ENCODE results near the gene ABCA4.
"Not testable (repeated sequence)": the region's sequence is repeated elsewhere in the genome, so short reads cannot be mapped to it uniquely, and the experiment has no call there.

ABCA4 gene

DNA sequence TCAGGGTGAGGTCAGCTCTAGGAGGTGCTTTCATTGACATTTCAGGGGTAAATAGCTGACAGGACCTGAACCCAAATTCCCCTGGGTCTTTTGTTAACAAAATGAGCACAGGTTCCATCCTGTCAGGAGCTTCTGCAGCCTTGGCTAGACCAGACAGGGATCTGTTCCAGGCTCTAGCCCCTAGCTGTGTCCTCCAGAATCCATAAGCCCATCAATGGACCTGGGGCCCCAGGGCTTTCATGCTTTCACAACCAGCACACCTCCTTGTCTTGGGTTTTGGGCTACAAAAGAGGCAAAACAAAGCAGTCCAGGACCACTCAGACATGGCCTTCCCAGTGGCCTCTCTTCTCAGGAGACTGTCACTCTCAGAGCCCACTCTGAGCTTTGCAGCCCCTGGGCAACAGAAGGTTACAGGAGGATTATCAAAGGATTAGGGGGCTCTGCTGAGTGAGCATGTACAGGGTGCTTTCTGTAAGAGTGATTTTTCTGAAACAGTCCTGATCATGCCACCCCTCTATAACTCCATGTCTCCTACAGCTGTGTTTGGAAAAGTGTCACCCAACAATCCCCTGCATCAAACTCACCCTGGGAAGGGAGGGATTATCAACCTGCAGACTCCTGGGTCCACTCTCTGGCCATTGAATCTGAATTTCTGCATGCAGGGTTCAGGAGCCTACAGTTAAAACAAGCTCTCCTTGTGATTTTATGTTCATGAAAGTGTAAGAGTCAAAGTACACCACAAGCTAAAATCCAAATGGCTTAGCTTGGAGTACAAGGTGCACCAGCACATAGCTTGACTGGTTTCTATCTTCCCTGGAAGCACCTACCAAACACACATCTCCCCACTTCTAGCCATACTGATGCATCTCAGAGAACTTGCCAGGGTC is 144.0 kb downstream of the ABCA4 start:
- no peak for DNase-seq

DNA sequence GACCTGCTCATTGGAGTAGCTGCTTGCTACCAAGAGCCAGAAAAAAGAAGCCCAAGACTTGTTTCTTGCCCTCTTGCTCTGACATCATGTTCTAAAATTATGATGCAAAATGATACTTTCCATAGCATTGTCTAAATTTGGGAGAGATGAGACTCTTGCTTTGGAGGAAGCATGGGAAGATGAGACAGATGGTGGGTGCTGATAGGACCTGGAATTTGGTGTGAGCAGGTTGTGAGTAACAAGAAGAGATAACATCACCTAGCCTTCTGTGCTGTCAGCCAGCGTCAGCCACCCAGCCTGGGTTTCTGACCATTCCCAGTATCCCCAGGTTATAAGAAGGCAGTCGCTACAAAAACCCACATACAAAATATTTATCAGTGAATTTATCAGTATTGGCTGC is 144.7 kb downstream of the ABCA4 start:
- DNase-seq = no peak

DNA sequence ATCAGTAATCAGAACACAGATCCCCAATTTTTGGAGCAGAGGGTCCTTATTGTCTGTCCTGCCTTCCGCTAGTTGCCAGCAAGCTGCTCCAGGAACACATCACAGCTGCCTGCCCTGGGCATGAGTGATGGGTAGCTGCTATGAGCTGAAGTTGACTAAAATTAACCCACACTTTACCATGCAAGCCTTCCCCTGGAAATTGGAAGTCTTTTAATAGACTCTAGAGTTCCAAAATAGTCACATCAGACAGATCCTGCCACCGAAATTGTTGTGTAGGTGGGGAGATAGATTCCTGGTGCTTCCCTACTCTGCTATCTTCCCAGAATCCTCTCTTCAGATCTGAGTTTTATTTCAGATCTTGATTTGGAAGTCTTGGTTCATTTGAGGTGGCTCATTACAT is 148.6 kb downstream of the ABCA4 start:
- DNase-seq = no peak

DNA sequence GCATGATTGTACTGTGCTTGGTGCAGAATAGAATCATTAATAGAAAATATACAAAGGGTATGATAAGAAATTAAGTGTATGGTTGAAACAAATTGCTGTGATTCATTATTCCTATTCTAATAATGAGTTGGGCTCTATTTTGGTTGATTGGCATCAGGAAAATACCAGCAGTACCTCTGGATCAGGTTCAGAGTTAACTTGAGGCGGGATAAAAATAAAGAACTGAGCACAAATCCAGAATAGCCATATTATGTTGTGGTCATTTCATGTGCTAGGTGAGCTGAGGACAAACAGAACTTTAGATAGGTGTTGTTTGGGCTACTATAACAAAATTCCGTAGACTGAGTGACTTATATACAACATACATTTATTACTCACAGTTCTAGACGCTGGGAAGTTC is 151.1 kb downstream of the ABCA4 start:
- no peak for DNase-seq

DNA sequence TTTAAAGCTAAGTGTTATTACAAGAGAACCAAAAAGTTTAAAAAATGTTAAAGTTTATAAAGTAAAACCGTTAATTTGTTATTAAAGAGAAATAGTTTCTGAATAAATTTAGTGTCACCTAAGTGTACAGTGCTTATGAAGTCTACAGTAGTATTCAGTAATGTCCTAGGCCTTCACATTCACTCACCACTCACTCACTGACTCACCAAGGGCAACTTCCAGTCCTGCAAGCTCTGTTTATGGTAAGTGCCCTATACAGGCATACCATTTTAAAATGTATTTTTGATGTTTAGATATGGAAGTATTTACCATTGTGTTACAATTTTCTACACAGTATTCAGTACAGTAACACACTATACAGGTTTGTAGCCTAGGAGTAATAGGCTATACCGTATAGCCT is 151.6 kb downstream of the ABCA4 start:
- DNase-seq = no peak

DNA sequence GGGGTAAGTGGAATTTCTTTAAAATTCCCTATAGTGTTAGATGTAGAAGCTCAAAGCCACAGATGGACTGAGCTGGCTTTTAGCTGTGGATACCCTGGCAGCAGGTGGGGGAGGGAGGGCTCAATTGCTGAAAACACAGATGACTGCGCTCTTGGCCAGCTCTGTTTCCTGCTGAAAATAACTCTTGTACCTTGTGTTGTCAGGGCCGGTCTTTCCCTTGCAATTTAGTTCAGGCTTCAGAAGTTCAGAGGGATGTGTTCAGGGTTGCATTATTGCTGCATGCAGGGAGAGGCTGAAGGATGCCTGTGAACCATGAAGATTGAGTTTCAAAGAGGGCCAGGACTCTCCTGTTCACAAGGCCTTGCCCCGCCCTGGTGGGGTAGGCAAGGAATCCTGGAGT is 153.6 kb downstream of the ABCA4 start:
- DNase-seq = no peak

DNA sequence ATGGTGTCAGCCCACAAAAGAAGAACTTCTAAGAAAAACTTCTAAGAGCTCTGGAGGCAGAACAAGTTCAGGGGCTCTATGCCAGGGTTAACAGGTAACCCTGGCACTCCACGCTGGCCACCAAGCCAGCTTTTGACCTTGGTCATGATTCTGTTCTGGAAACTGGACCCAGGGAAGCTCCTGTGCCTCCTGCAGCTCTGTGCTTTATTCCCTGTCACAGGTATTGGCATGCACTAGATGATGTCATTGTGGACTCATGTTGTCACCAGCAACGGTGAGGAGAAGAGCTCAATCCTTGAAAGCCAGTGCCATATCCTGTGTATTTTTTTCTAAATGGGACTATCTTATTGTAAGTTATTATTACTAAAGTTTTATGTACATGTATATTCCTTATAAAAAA is 155.1 kb downstream of the ABCA4 start:
- DNase-seq = no peak

DNA sequence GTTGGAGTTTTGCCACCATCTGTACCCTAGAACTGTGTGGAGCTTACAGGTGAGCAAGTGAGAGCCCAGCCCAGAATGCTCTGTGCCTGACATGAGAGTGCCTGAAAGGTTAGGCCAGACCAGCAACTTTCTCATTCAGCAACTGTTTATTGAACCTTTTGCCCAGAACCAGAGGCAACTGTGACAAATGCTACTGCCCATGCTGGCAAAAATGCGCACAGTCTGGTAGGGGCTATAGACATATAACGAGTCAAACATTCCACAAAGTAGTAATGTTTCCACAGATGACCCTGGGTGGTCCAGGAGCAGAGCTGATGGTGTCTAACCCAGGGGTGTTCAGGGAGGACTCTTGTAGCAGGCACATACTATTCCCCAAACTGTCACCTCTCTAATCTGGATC is 155.7 kb downstream of the ABCA4 start:
- DNase-seq = no peak

DNA sequence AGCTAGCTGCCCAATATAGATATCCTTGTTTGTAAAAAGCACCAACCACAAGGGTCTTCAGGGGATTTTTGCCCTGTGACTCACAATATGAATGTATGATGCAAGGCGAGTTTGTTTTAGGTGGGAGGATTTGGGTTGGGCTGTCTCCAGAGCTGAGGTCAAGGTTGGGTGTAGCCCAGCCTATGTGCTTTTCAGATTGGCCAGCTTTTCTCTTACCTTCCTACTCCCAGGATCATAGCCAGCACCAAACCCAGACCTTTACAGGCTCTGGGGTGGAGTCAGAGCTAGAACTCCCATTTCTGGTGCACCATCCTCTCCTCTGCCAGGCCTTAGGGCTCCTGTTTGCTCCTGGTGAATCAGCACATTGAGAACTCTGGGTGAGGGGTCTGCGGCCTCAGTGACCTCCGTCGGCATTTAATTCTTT is 156.2 kb downstream of the ABCA4 start:
- no peak for DNase-seq

DNA sequence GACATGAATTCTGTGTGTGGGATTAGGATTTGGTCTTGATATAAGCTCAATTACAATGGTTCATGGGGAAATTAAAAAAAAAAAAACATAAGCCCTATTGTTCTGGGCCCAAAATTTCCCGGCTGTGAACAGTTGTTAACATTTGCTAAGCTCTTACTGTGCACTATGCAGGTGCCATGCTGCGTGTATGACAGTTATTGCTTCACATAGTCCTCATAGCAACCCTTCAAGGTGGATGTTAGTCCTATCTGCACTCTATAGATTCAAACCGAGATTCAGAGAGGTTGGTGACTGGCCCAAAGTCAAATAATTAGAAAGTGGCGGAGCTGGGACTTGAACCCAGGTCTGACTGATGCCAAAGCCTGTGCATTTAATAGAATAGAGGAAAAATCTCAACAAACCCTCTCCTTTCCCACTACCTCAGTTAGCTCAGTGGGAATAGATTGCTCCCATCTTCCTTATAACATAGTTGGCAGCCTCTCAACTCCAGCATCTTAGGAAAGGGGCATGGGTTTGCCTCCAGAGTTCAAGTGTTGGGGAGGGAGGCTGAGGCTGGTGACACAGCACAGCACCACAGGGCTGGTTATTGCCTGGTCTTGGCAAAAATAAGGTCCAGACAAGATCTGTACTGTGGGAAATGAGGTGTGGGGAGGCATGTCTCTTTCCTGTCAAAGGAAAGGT is 156.7 kb downstream of the ABCA4 start:
- no peak for DNase-seq

DNA sequence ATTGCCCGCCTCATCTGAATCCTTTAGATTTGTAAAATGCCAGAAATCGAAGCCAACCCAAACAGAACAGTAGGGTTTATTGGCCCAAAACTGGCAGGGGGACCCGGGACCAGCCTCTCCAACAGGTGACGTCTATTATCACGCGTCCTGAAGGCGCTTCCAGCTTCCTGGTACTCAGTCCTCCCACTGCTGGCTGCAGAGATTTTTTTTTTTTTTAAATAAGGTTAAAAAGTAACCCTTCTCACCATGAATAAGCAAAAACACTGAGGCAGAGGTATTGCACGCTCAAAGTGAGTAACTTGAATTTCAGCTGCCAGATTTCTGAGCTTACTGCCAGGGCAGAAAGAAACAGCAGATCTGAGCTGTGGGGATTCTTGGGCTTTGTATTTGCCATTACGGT is 157.4 kb downstream of the ABCA4 start:
- no peak for DNase-seq

DNA sequence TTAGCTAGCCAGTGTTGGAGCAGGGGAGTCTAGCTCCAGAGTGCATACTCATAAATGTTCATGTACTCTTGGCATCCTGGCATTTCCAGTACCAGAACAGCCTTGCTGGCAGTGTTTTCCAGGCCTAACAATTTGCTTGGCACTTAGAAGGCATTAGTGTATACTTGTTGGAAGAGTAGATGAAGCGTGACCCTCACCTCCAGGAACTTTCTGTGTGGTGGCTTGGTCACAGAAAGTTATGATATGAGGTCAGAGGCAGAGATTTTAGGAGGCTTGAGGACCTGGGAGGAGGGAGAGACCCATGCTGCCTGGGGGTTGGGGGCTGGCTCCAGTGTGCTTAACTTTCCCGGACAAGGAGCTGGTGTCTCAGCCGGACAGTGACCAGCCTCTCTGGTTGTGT is 159.0 kb downstream of the ABCA4 start:
- no peak for DNase-seq

DNA sequence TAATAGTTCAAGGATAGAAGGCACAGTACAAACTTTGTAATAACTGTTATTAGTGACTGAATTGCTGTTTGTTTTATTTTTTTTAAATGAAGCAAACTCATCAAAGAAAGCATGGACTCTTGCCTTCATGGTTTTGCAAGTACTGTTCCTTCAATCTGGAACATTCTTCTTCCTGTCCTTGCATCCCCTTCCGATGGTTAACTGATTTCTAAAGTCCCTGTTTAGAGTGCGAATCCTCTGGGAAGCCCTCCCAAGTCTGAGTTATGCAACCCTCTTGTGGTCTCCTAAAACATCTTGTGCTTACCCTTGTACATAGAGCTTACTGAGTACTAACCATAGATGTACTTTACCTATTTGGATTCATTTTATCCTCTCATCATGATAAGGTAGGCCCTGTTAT is 159.5 kb downstream of the ABCA4 start:
- no peak for DNase-seq

DNA sequence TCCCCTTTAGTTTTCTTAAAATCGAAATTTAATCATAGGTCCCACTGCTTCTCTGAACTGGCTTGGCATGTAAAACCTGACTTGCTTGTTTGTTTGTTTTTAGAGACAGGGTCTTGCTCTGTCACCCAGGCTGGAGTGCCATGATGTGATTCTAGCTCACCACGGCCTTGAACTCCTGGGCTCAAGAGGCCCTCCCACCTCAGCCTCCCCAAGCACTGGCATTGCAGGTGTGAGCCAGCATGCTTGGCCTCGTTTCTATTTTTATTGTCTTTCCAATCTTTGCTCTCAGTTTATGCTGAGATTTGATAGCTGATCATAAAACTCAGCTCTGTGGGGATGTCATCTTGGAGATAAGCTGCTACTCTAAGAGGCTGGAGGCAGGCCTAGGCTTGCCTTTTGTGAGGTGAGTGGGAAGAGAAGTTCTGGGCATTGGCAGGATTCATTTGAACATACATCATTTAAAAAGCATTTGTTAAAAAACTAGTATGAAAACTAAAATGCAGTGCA is 160.3 kb downstream of the ABCA4 start:
- DNase-seq = no peak

DNA sequence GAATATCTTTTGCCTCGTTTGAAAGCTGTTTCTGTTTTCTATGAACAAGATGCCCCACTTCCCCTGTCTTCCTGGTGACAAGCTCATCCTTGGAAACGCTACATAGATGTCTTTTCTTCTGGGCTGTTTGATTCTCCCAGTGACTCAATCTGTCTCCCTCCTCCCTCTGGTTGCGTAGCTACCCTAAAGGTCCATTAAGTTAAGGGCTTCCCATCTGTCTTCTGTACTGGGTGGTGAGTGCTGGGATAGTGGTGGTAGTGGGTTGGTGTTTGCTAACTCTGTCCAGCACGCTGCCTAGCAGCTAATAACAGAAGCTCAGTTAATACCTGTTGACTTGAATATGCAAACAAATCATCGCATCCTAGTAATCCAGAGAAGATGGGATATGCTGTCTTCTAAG is 161.5 kb downstream of the ABCA4 start:
- DNase-seq = no peak

DNA sequence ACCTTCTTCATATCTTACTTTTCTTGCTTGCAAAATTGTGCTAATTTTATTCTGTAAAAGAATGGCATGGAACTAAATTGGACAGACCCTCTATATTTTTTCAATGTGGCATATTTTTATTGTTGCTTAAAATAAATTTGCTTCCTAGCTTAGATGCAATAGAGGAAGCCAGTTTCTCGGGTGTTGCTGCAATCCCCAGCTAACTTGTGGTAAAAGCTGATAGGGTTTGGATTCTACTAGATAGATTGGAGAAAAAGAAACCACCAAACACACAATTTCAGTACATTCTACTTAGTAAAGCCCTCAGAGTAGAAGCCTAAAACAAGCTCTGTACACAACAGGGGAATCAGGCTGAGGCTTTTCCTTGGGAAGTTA is 162.2 kb downstream of the ABCA4 start:
- no peak for DNase-seq

DNA sequence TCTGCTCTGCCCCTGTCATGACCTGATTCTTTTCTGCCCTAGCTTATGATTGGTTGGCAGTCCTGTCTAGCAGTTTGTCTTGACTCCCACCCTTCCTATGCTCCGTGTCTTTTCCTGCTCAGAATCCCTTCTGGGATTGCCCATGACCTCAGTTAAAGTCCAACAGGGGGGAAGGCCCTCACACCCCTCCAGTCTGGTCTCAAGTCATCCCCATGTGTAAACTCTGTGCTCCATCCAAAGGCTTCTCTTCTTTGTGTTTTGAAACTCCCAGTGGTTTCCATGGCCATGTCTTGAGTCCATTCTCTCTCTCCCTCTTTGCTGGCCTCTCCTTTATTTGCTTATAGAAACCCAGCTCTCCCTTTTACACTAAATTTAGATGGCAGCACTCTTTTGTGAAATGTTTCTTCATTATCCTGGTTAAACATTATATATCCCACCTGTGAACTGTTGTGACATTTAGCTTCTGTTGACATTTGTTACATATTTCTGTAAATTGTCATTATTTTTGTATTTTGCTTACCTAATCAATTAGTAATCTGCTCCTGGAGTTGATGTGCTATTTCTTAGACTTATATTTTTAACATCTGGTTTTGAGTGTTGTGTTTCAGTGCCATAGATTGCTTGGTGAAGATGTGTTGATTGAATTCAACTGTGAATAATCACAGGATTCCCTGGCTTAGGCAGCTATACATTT is 162.8 kb downstream of the ABCA4 start:
- DNase-seq = no peak

DNA sequence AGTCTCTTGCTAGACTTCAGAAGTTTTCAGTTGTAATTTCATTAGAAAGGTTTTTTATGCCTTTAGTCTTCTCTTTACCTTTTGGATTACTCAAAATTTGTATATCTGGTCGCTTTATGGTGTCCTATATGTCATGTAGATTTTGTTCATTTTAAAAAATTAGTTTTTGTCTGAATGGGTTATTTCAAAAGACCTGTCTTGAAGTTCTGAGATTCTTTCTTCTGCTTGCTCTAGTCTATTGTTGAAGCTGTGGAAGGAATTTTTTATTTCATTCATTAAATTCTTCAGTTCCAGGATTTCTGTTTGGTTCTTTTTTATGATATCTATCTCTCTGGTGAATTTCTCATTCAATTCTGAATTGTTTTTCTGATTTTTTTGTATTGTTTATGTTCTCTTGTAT is 165.2 kb downstream of the ABCA4 start:
- DNase-seq = no peak

DNA sequence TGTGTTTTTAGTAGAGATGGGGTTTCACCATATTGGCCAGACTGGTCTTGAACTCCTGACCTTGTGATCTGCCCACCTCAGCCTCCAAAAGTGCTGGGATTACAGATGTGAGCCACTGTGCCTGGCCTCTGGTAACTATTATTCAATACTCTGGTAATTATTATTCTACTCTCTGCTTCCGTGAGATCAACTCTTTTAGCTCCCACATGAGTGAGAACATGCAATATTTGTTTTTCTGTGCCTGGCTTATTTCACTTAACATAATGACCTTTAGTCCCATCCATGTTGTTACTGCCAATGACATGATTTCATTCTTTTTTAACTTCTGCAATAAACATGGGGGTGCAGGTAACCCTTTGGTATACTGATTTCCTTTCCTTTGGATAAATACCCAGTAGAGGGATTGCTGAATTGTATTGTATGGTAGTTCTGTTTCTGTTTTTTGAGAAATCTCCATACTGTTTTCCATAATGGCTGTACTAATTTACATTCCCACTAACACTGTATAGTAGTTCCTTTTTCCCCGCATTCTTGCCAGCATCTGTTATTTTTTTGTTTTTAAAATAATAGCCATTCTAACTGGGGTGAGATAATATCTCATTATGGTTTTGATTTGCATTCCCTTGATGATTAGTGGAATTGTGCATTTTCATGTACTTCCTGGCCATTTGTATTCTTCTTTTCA is 173.8 kb downstream of the ABCA4 start:
- DNase-seq = not testable (repeated sequence)
